Mucosa of descending colon (tissue), 3 donors: ENCODE data around the gene LENG9. TPM values are rescaled to one million over a fixed set of nuclear protein-coding genes. Genes with fewer than 3 reads are reported as not detected.

ENCODE experiments used
- ATAC-seq: fragments of 200-7000 bp; cut with Tn5 transposase; one replicate; pipeline ENCODE4 v1.9.1; 2020; ENCODE audit warnings: mild to moderate bottlenecking, moderate library complexity
- DNase-seq, 3 donors: peaks; one replicate each; pipeline ENCODE4 v3.0.0-alpha.2; 2020
- H3K36me3 ChIP-seq: fragments of 200-600 bp; one replicate; pipeline ENCODE4 v1.8.0; 2021; ENCODE audit warnings: low read depth, mild to moderate bottlenecking
- H3K4me1 ChIP-seq: fragments of 200-600 bp; one replicate; pipeline ENCODE4 v1.8.0; 2021; ENCODE audit warnings: low read depth, mild to moderate bottlenecking
- H3K4me3 ChIP-seq: fragments of 200-600 bp; one replicate; pipeline ENCODE4 v1.8.0; 2021; ENCODE audit warnings: mild to moderate bottlenecking
- H3K9me3 ChIP-seq: fragments of 200-600 bp; one replicate; pipeline ENCODE4 v1.8.0; 2021; ENCODE audit warnings: mild to moderate bottlenecking
- CTCF ChIP-seq: fragments of 200-600 bp; IDR thresholded peaks from one replicate; pipeline ENCODE4 v1.8.0; 2022; ENCODE audit warnings: antibody characterized with exemption, mild to moderate bottlenecking
- intact Hi-C, 2 donors: fragments of 100-400 bp; cut with DNase I in 1 of 2; cut with micrococcal nuclease in 1 of 2; formaldehyde crosslinking; loops; one replicate each; pipeline versions ENCODE4 v1.11.0 to v1.11.1; 2022; cut with DNase I, micrococcal nuclease
- total RNA-seq, 3 donors: library from RNA; stranded (reverse); fragmentation: NEBNext Ultra II Directional in 2 of 3; extraction: Animal tissue kit (Norgen Biotek cat#: 25700) in 2 of 3; gene quantifications; one replicate each; pipeline versions ENCODE4 v1.2.1 to v1.2.4, GENCODE V29; 2021 to 2023
- donor health status: DM: no; HTN: no; CAD: no; lungs with moderate emphysema.
- donor health status: DM: no; HTN: no; CAD: no.
- donor health status: DM: no; HTN: yes; CAD: no.

The LENG9 gene
- total RNA-seq, 3 donors from 2014 or later: 9.2 to 21.6 (median 20.9) TPM

- DNase-seq (no peak), ATAC-seq (no peak)
- Histone ChIP-seq H3K36me3 (no peaks in the 10 kb centered on the region), H3K4me1 (no peaks in the 10 kb centered on the region), H3K9me3 (no peaks in the 10 kb centered on the region), H3K4me3 (no peak overlapping the region)
- no peak for TF ChIP-seq CTCF
- intact Hi-C loops: no loop called here
Measured at GRCh38 chr19:54422136-54422535, 41.4 kb downstream of the LENG9 start.

DNA sequence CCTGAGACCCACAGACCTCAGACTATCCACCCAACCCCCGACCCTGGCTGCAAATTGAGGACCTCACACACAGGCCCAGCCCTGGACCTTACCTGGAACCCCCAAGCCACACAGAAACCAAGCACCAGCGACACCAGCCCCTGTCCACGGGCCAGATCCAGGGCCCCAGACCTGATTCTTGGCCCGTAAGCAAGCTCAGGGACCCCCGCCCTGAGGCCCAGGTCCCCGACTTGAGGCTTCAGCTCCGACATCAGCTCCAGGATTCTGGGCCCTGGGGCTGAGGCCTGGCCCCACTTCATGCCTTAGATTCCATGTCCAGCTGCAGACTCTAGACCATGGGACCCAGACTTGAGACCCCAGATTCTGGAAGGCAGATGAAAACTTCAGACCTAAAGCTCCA, 42.1 kb downstream of the LENG9 start:
- no peak for ATAC-seq
- no peaks in the 10 kb centered on the region for H3K36me3 ChIP-seq
- H3K4me1 ChIP-seq: no peaks in the 10 kb centered on the region
- intact Hi-C loops: no loop called here
- no peak for DNase-seq
- TF ChIP-seq CTCF: no peak
- no peak overlapping the region for H3K4me3 ChIP-seq
- H3K9me3 ChIP-seq: no peaks in the 10 kb centered on the region

GRCh38 chr19:54421169-54421516, 42.4 kb downstream of the LENG9 start:
- H3K9me3 ChIP-seq: no peaks in the 10 kb centered on the region
- intact Hi-C loops: no loop called here
- H3K4me3 ChIP-seq: no peak overlapping the region
- H3K36me3 ChIP-seq: no peaks in the 10 kb centered on the region
- H3K4me1 ChIP-seq: no peaks in the 10 kb centered on the region
- DNase-seq (no peak), ATAC-seq (no peak)
- no peak for TF ChIP-seq CTCF

DNA sequence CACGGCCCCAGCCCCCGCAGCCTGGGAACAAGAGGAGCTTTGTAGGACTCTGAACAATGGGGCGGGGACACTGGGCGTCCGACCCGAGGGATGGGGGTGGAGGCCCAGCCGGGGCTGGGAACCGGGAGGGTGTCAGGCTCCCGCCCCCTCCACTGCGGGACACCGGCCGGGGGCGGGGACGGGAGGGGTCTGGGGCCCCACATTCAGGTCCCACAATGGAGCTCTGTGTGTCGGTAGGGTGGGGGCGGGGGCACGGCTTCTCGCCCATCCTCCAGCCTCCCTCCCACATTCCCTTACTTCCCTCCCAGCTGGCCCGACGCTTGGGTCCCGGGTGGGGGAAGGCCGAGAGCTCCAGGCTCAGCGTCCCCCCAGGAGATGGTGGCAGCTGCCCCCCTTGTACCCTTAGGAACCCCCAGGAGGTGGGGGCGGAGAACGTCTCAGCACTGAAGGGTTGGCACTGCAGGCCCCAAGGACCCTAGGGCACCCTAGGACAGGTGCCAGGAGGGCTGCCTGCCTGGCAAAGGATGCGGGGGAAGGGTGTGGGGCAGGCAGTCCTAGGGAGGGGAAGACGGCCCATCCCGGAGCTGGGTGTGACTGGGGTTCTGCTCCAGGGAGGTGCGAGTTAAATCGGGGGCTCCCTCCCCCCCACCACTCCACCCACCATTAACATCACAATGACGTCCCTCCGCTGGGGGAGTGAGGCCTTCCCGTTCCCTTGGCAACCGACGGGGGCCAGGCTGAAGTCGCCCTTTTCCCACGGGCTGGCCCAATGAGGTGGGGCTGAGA, 43.0 kb downstream of the LENG9 start:
- ATAC-seq (peak; percentile 12), DNase-seq (no peak)
- H3K4me3 ChIP-seq: no peak overlapping the region

DNA sequence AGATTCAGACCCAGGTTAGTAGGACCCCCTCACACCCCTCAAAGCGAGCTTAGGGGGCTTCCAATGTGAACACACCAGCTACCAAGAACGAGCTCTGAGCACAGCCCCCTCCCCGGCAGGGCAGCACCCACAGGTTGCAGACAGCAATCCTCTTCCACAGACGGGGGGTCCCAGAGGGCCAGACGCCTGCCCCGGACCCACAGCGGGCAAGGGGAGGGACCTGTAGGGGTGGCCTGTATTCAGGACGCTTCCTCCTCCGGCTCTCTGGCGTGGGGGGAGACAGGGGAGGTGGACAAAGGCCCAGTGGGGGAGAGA, 43.6 kb downstream of the LENG9 start:
- Histone ChIP-seq H3K9me3 (no peaks in the 10 kb centered on the region), H3K36me3 (no peaks in the 10 kb centered on the region), H3K4me1 (no peaks in the 10 kb centered on the region), H3K4me3 (no peak overlapping the region)
- ATAC-seq (no peak), DNase-seq (no peak)
- intact Hi-C loops: no loop called here
- no peak for TF ChIP-seq CTCF

More for the DNA sequence above, 43.0 kb downstream of the LENG9 start:
- Histone ChIP-seq H3K4me1 (no peaks in the 10 kb centered on the region), H3K9me3 (no peaks in the 10 kb centered on the region), H3K36me3 (no peaks in the 10 kb centered on the region)
- no peak for TF ChIP-seq CTCF
- intact Hi-C loops: no loop called here
